ENCODE results near the gene FRMD4A. TPM values are rescaled to one million over a fixed set of nuclear protein-coding genes. Genes with fewer than 3 reads are reported as not detected.

Gene FRMD4A
- total and polyA plus RNA-seq, 10 of the 15 experiments (the other 5 are each of a cell fraction or from before 2014, with no cell fraction given), result 17.8 to 75.2 (median 39.1) TPM

DNA sequence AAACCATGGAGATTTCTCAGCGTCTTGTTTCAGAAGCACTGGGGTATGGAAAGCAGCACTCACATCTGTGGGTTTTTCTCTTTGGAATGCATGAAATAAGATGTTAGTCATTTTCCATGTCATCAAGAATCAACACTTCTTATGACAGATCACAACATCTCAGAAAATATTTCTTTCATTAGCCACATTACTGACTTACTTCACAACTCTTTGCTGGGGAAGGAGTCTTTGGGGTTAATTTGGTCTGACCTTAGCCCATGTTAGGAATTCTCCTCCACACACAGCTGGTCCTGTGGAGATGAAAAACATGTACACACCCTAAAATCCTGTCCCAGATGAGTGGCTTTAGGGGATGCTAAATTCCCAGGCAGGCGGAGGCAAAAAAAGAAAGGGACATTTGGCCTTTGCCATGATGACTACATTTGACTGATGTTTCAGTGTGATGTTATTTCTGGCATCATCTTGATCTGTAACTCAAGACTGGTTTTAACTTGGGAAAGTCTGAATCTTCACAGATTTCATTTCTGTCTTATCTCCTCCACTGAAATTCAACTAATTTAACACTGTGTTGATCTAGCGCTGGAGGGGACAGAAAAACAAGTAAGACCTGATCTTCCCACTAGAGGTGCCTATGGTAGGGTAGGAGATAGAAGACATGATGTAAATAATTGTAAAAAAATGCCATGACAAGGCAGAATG, 380.7 kb downstream of the FRMD4A start:
- no peak for FAIRE-seq
- no peak for DNase-seq (ENCODE audit: low read depth, low spot score)
- H3K4me2 ChIP-seq (ENCODE audit: control insufficient read depth, insufficient read depth), result no peak overlapping the region
- H3K27ac ChIP-seq (ENCODE audit: control insufficient read depth, insufficient read depth), result no peak overlapping the region
- H3K4me1 ChIP-seq (ENCODE audit: control insufficient read depth, insufficient read depth, low read length), result no peaks in the 10 kb centered on the region
- SMC1A ChIA-PET (ENCODE audit: uncharacterized antibody, unreplicated experiment), result interaction anchor here (1.2 kb wide), 2 partner anchors 9 to 37 kb away, joined by 3 read pairs; no protein-coding TSS in a partner anchor
- no peak overlapping the region for H2AFZ ChIP-seq (ENCODE audit: control insufficient read depth, low read depth, low read length)
- H3K27me3 ChIP-seq (replicated peaks in 1 of 2; ENCODE audit: control insufficient read depth in 2 of 2, insufficient read depth in 2 of 2, low read length in 1 of 2), result no peaks in the 10 kb centered on the region
- no peaks in the 10 kb centered on the region for H3K79me2 ChIP-seq (ENCODE audit: control insufficient read depth, insufficient read depth, low read length)
- intact Hi-C loops (cut with micrococcal nuclease; ENCODE audit: unreplicated experiment), result no loop called here
- WGBS (ENCODE audit: insufficient coverage, insufficient replicate concordance, low lambda C conversion rate, missing lambda C conversion rate), result 52% methylated on average over 3 of the region's 3 CpGs
- H4K20me1 ChIP-seq (ENCODE audit: control insufficient read depth, insufficient read depth), result no peaks in the 10 kb centered on the region; the same call in 1 of the 2 replicates
- ATAC-seq, result no peak
- no peak for TF ChIP-seq KAT2A (conservative IDR thresholded peaks at IDR 0.05; ENCODE audit: control insufficient read depth, low read depth, low read length)
- TF ChIP-seq ZZZ3 (IDR thresholded peaks at IDR 0.05; ENCODE audit: control insufficient read depth, insufficient read length, low read depth), result no peak
- peaks cover 6% of the 10 kb centered on the region; the same call in 2 of the 3 replicates for H3K9me3 ChIP-seq (replicated peaks; ENCODE audit: control insufficient read depth, insufficient read depth, low read length)
- CTCF ChIA-PET, result interaction anchor here (0.6 kb wide), 1 partner anchor 167 kb away, joined by 3 read pairs; no protein-coding TSS in a partner anchor
- BruUV-seq (replicated peaks), result no TSS peak
- RAD21 ChIA-PET (ENCODE audit: unreplicated experiment), result interaction anchor here (0.9 to 1.7 kb wide), 2 partner anchors 9 to 190 kb away, joined by 3 to 4 read pairs; no protein-coding TSS in a partner anchor
- H3K9ac ChIP-seq (ENCODE audit: control insufficient read depth, insufficient read depth, low read length), result no peak overlapping the region
- in situ Hi-C loops (cut with MboI), result no loop called here
- no peak overlapping the region for H3K4me3 ChIP-seq
- POLR2A ChIA-PET, result no interaction called here
- no peaks in the 10 kb centered on the region; a peak in 2 of 4 replicates for H3K36me3 ChIP-seq (ENCODE audit: control insufficient read depth in 2 of 2, insufficient read depth in 2 of 2, low read length in 1 of 2)

DNA sequence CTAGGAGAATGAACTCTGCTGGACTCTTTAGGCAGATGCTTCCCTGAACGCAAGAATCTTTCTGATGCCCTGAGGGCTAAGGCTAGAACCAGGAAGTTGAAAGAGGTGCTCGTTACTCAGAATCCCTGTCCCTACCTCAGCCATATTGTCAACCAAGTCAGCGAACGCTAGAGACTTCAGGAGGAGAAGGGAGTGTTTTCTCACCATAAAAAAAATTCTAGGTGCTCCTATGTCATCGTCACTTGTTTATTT, 384.6 kb downstream of the FRMD4A start:
- in situ Hi-C loops (cut with MboI), result no loop called here
- no peak for FAIRE-seq

More for the DNA sequence above, 384.6 kb downstream of the FRMD4A start:
- H3K27me3 ChIP-seq (replicated peaks in 1 of 2; ENCODE audit: control insufficient read depth in 2 of 2, insufficient read depth in 2 of 2, low read length in 1 of 2), result no peaks in the 10 kb centered on the region
- no peaks in the 10 kb centered on the region for H3K79me2 ChIP-seq (ENCODE audit: control insufficient read depth, insufficient read depth, low read length)
- H3K4me1 ChIP-seq (ENCODE audit: control insufficient read depth, insufficient read depth, low read length), result peaks cover 2% of the 10 kb centered on the region; the same call in 1 of the 2 replicates
- BruUV-seq (replicated peaks), result no TSS peak
- H3K9me3 ChIP-seq (replicated peaks; ENCODE audit: control insufficient read depth, insufficient read depth, low read length), result no peaks in the 10 kb centered on the region; the same call in 2 of the 3 replicates
- WGBS (ENCODE audit: insufficient coverage, insufficient replicate concordance, low lambda C conversion rate, missing lambda C conversion rate), result 79% methylated on average over 5 of the region's 5 CpGs
- ChIA-PET SMC1A (ENCODE audit: uncharacterized antibody, unreplicated experiment) (no interaction called here), CTCF (no interaction called here), POLR2A (no interaction called here), RAD21 (ENCODE audit: unreplicated experiment) (no interaction called here)
- DNase-seq (ENCODE audit: low read depth, low spot score), result no peak
- no peak for ATAC-seq
- H2AFZ ChIP-seq (ENCODE audit: control insufficient read depth, low read depth, low read length), result no peak overlapping the region
- intact Hi-C loops (cut with micrococcal nuclease; ENCODE audit: unreplicated experiment), result no loop called here
- H3K4me2 ChIP-seq (ENCODE audit: control insufficient read depth, insufficient read depth), result no peak overlapping the region
- H3K36me3 ChIP-seq (ENCODE audit: control insufficient read depth in 2 of 2, insufficient read depth in 2 of 2, low read length in 1 of 2), result no peaks in the 10 kb centered on the region; a peak in 2 of 4 replicates
- no peaks in the 10 kb centered on the region; the same call in 1 of the 2 replicates for H4K20me1 ChIP-seq (ENCODE audit: control insufficient read depth, insufficient read depth)
- no peak overlapping the region for H3K4me3 ChIP-seq
- no peak overlapping the region for H3K9ac ChIP-seq (ENCODE audit: control insufficient read depth, insufficient read depth, low read length)
- TF ChIP-seq YY1 (IDR thresholded peaks at IDR 0.05; ENCODE audit: low read depth, low read length) (no peak), NFYA (IDR thresholded peaks at IDR 0.05; ENCODE audit: borderline replicate concordance, low read depth, low read length) (no peak)
- no peak overlapping the region for H3K27ac ChIP-seq (ENCODE audit: control insufficient read depth, insufficient read depth)

All from GM12878 (cell line).